HG02981 (cell line): ENCODE data around the gene FAM151B.
"Not testable (repeated sequence)": the region's sequence is repeated elsewhere in the genome, so short reads cannot be mapped to it uniquely, and the experiment has no call there.

Source experiments
- ATAC-seq: cut with Tn5 transposase; IDR thresholded peaks from one replicate; pipeline ENCODE4 v1.9.1; 2021; ENCODE audit warnings: mild to moderate bottlenecking, moderate library complexity; ENCODE audit not compliant: unreplicated experiment

Gene FAM151B, protein sequence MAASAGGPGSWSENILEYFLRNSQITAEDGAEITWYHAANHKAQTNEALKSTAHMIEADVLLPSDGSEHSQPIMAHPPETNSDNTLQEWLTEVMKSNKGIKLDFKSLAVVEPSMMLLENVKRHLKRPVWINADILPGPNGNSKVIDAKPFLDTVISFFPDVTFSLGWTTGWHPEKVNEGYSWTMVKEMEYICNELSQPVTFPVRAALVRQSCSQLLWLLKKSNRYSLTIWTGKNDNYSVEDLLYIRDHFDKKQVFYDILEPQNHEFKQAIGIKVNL

DNA sequence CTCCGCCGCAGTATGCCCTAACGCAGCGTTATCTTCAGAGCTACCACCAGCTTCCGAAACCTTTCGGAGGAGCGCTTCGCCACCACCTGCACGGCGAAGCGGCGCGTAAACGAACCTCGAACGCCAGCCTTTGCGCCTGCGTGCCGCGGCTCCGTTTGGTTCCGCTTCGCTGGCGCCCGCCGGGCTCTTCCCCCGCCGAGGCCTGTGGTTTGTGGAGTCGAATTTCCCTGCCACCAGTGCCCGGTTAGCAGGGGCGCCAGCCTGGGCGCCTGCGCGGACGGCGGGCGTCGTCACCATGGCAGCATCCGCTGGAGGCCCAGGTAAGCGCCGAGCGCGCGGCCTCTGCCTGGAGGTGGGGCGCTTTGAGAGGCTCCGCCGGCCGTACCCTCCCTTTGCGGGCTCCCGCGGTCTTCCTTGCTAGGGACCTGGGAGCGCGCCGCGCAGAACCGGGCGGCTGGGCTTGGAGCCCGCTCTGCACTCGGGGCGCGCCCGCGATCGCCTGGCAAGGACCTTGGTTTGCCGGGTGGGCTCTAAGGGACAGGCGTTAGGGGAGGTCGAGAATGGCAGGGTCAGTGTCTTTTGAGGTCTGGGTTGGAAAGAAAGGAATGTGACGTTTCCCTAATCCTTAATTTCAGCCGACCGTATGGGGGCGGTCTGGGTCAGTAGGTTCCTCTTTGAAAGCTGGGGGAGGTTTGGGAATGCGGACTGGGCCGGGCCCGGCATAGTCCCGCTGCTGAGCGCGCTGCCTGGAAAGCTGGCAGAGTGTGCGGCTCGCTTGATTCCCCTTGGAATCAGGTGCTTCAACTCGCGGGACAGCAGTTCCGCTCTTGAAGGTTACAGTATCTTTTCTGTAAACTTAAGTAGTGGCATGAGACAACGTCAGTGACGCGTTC lies at the start of gene FAM151B:
FAM151B (plus strand) TSS at position 272 of the 893 bp plus-strand sequence; CDS start at position 296, 24 bp downstream.
- ATAC-seq, result peak; percentile 86

DNA sequence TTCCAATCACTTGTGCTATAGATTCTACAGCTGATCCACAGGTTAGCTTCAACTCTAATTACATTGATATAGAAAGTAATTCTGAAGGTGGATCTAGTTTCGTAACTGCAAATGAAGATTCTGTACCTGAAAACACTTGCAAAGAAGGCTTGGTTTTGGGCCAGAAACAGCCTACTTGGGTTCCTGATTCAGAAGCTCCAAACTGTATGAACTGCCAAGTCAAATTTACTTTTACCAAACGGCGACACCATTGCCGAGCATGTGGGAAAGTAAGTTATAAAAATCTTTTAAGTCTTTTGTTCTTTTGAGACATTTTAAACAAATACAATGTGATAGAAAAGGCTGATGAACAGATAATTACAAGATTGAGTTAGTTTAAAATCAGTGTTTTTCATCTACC lies 49.2 kb upstream of the FAM151B start:
- ATAC-seq, result no peak

DNA sequence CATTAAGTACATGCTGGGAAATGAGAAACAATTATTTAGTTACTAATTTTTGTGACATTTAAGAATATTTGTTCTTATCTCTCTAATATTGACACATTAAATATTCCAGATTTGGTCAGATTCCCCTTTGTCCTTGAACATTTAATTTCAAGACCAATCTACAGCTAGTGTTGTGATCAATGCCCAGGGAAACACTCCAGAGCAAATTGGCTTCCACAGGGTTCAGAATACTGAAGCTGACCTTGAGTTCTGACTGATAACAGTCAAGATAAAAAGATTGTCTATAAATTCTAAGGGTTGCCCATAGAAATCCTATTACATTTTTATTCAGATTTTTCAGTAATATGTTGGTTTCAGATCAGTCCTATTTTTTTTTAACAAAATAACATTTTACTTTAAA lies 48.7 kb upstream of the FAM151B start:
- ATAC-seq, result no peak

- ATAC-seq, result no peak
Measured at GRCh38 chr5:80442742-80443141, 45.2 kb upstream of the FAM151B start.

DNA sequence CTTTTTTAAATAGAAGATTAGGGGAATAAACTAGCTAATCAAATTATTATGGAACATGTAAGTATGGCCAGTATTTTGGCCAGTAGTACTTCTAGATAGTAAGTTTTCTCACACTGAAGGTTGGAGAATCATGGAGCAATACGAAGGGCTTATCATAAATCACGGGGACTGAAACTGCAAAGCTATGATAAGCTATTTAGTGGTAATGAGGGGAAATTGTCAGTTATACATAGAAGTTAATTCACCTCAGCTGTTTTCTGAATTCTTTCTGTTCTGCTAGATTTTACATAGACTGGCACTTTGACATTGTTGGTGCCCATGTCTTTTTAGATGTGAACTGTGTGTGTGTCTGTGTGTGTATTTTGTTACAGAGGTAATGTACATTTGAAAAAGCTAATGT lies 34.5 kb upstream of the FAM151B start:
- no peak for ATAC-seq

- no peak for ATAC-seq
Measured at GRCh38 chr5:80463269-80463668, 24.6 kb upstream of the FAM151B start.

DNA sequence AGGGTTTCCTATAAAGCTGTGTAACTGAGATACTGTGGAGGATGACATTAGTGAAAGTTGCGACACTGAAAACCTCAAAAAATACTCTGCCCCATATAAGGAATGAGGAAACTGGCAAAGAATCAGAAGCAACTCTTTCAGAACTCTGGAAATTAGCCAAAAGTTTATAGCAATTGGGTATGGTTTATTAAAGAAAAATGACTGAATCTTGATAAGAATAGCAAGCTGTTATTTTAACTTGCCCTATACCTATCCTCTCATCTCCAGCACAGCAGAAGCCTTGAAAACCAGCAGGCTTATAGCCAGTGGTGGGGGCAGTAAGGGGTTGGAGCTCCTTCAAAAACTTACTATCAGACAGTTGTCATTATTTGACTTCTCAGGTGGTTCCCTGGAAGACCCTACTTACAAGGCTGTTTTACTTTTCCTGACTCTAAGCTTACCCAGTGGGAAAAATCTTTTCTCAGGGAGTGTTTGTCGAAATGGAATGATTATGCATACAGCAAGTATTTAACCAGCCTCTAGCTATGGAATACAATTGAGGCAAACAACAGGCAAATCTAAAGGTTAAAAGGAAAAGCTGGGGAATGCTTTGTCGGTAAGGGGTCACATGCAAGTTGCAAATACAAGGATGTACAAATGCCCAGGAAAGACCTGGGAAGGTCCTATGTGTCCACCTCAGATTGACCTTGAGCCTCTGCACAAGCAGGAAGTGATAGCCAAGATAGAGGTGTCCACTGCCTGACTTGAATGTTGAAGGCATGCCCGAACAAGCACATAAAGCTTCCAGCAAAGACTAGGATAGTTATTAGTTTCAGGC lies 21.0 kb upstream of the FAM151B start:
- no peak for ATAC-seq

DNA sequence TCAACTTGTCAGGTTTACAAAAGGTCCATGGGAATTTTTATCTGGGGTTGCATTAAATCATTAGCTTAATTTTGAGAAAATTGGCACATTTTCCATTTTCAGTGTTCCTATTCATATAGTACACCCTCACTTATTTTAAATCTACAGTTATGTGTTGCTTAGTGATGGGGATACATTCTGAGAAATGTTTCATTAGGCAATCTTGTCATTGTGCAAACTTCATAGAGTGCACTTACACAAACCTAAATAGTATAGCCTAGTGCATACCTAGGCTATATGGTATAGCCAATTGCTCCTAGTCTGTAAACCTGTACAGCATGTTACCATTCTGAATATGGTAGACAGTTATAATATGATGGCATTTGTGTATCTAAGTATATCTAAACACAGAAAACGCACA lies 19.8 kb upstream of the FAM151B start:
- ATAC-seq, result no peak

DNA sequence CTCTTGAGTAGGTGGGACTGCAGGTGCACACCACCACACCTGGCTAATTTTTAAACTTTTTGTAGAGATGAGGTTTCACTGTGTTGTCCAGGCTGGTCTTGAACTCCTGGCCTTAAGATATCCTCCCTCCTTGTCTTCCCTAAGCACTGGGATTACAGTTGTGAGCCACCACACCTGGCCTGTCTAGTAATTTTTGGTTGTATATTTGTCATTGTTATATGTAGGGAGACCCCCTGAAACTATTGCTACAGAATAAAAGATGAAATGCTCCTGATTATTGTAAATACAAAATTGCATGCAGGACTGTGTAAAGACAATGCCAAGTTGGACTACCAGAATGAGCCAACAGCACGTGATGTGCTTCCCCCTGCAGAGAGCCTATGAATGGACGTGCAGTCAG lies 17.3 kb upstream of the FAM151B start:
- ATAC-seq, result not testable (repeated sequence)

- no peak for ATAC-seq
Measured at GRCh38 chr5:80474929-80475328, 13.0 kb upstream of the FAM151B start.

- no peak for ATAC-seq
Measured at GRCh38 chr5:80479713-80480112, 8.2 kb upstream of the FAM151B start.

DNA sequence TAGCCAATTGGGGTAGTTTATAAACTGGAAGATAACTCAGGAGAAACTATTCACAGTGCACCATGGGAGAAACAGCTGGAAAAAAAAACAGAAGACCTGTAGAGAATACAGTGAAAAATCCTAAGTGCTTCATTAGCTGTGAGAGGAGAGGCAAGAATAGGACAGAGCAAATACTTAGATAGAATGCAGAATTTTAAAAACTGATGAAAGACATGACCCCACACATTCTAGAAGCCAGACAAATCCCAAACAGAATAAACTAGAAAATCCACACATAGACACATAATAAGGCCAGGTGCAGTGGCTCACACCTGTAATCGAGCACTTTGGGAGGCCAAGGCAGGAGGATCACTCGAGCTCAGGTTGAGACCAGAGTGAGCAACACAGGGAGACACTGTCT lies 7.5 kb upstream of the FAM151B start:
- ATAC-seq, result no peak

DNA sequence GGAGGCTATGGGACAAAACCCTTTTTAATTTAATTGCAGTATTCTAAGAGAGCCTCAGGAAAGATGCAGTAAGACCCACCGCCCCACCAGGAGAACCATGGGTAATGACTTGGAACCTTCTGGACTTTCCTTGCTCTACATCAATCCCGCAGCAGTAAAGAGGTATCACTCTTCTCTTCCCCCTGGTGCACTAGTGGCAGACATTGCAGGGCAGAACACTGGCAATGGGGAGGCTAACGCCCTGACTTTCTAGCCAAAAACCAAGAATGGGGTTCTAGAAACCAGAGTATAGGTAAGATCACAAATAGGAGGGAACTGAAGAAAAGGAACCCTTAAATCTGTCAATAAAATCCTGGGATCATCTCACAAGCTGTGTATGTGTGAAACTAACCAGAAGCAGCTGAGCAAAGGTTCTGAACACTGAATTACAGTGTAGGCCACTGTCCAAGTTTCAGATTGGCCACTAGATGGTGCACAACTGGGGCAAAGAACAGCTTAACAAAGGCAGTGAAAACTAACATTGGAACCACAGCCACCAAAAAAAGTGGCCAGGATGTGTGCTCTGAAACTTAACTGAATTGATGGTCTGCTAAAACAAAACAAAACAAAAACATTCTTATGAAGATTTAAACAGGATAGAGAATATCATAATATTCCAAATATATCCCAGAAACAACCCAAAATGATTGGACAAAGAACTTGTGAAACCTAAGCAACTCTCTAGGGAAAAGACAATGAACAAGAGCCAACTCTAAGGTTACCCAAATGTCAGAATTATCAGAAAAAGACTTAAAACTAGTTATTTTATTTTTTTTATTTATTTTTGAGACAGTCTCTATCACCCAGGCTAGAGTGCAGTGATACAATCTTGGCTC lies 6.6 kb upstream of the FAM151B start:
- no peak for ATAC-seq

GRCh38 chr5:80482578-80482977 lies 5.3 kb upstream of the FAM151B start:
- no peak for ATAC-seq

DNA sequence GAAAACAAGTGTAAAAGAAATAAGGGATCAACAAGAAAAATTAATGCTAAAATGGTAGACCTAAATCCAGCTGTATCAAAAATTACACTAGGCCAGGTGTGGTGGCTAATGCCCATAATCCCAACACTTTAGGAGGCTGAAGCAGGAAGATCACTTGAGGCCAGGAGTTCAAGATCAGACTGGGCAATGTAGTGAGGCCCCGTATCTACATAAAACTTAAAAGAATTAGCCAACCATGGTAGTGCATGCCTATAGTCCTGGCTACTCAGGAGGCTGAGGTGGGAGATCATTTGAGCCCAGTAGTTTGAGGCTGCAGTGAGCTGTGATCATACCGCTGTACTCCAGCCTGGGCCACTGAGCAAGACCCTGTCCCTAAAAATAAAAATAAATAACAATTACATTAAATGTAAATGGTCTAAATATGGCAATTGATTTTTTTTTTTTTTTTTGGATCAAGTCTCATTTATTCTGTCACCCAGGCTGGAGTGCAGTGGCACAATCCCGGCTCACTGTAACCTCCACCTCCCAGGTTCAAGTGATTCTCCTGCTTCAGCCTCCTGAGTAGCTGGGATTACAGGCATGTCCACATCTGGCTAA lies 4.2 kb upstream of the FAM151B start:
- ATAC-seq, result no peak

GRCh38 chr5:80487444-80487828 lies 464 bp upstream of the FAM151B start:
- ATAC-seq, result no peak

- ATAC-seq, result no peak
Measured at GRCh38 chr5:80491296-80491695, 3.4 kb downstream of the FAM151B start.

GRCh38 chr5:80492741-80493140 lies 4.8 kb downstream of the FAM151B start:
- no peak for ATAC-seq

DNA sequence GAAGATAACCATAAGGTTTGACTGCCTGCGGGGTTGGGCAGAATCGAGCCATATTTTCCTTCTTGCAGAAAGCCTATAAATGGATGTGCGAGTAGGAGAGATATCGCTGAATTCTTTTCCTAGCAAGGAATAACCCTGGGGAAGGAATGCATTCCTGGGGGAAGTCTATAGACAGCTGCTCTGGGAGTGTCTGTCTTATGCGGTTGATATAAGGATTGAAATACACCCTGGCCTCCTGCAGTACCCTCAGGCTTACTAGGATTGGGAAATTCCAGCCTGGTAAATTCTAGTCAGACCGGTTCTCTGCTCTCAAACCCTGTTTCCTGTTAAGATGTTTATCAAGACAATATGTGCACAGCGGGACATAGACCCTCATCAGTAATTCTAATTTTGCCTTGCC lies 5.5 kb downstream of the FAM151B start:
- ATAC-seq, result not testable (repeated sequence)

DNA sequence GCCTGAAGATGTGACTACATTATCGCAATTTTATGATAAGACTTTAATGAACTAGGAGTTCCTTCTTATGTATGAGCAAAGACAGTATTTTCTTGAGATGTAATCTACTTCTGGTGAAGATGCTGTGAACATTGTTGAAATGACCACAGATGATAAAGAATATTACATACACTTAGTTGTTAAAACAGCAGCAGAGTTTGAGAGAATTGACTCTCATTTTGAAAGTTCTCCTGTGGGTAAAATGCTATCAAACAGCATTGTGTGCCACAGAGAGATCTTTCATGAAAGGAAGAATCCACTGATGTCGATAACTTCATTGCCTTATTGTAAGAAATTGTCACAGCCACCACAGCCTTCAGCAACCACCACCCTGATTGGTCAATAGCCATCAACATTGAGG lies 8.0 kb downstream of the FAM151B start:
- no peak for ATAC-seq
